ENCODE measurements around the gene KIRREL3.

KIRREL3 gene

GRCh38 chr11:126578021-126578420, 422.5 kb downstream of the KIRREL3 start:
- TF ChIP-seq CTCF (IDR thresholded peaks at IDR 0.05; ENCODE audit: insufficient read depth, low read length, poor library complexity, severe bottlenecking) = no peak
- no peak for TF ChIP-seq EZH2phosphoT487 (conservative IDR thresholded peaks at IDR 0.05; ENCODE audit: low read length)

GRCh38 chr11:126575849-126576248, 424.7 kb downstream of the KIRREL3 start:
- Histone ChIP-seq H3K4me3 (ENCODE audit: insufficient read depth, low read length, poor library complexity, severe bottlenecking) (no peak overlapping the region), H3K9me2 (replicated peaks; ENCODE audit: insufficient read depth, low read length) (no peaks in the 10 kb centered on the region), H3K36me3 (ENCODE audit: low read length) (no peaks in the 10 kb centered on the region), H3K9ac (ENCODE audit: low read length) (no peak overlapping the region), H3K9me3 (ENCODE audit: insufficient read depth, low read length) (no peaks in the 10 kb centered on the region), H3K79me2 (ENCODE audit: insufficient read depth, low read length) (no peaks in the 10 kb centered on the region), H3K4me2 (ENCODE audit: low read depth, low read length, poor library complexity, severe bottlenecking) (no peak overlapping the region), H4K20me1 (ENCODE audit: low read depth, low read length) (no peaks in the 10 kb centered on the region), H3K27me3 (ENCODE audit: low read length) (no peaks in the 10 kb centered on the region), H2AFZ (ENCODE audit: low read depth, low read length, severe bottlenecking) (no peak overlapping the region), H3K27ac (ENCODE audit: low read depth, low read length) (no peak overlapping the region), H3F3A (ENCODE audit: insufficient read depth) (no peaks in the 10 kb centered on the region)
- TF ChIP-seq EZH2phosphoT487 (conservative IDR thresholded peaks at IDR 0.05; ENCODE audit: low read length) (no peak), CTCF (IDR thresholded peaks at IDR 0.05; ENCODE audit: insufficient read depth, low read length, poor library complexity, severe bottlenecking) (no peak)

More at GRCh38 chr11:126578021-126578420, 422.5 kb downstream of the KIRREL3 start:
- Histone ChIP-seq H3F3A (ENCODE audit: insufficient read depth) (no peaks in the 10 kb centered on the region), H3K4me2 (ENCODE audit: low read depth, low read length, poor library complexity, severe bottlenecking) (no peak overlapping the region), H3K9me2 (replicated peaks; ENCODE audit: insufficient read depth, low read length) (no peaks in the 10 kb centered on the region), H3K4me3 (ENCODE audit: insufficient read depth, low read length, poor library complexity, severe bottlenecking) (no peak overlapping the region), H3K9ac (ENCODE audit: low read length) (no peak overlapping the region), H3K36me3 (ENCODE audit: low read length) (no peaks in the 10 kb centered on the region), H3K27ac (ENCODE audit: low read depth, low read length) (no peak overlapping the region), H3K9me3 (ENCODE audit: insufficient read depth, low read length) (no peaks in the 10 kb centered on the region), H2AFZ (ENCODE audit: low read depth, low read length, severe bottlenecking) (no peak overlapping the region), H3K79me2 (ENCODE audit: insufficient read depth, low read length) (no peaks in the 10 kb centered on the region), H3K27me3 (ENCODE audit: low read length) (no peaks in the 10 kb centered on the region), H4K20me1 (ENCODE audit: low read depth, low read length) (no peaks in the 10 kb centered on the region)

GRCh38 chr11:126573325-126573978, 427.1 kb downstream of the KIRREL3 start:
- H3K9me2 ChIP-seq (replicated peaks; ENCODE audit: insufficient read depth, low read length) = no peaks in the 10 kb centered on the region

More at GRCh38 chr11:126573325-126573978, 427.1 kb downstream of the KIRREL3 start:
- Histone ChIP-seq H3K4me2 (ENCODE audit: low read depth, low read length, poor library complexity, severe bottlenecking) (no peak overlapping the region), H3K4me3 (ENCODE audit: insufficient read depth, low read length, poor library complexity, severe bottlenecking) (no peak overlapping the region), H2AFZ (ENCODE audit: low read depth, low read length, severe bottlenecking) (no peak overlapping the region), H3K9ac (ENCODE audit: low read length) (no peak overlapping the region), H3K9me3 (ENCODE audit: insufficient read depth, low read length) (no peaks in the 10 kb centered on the region), H3K27ac (ENCODE audit: low read depth, low read length) (no peak overlapping the region), H3K27me3 (ENCODE audit: low read length) (no peaks in the 10 kb centered on the region), H3K79me2 (ENCODE audit: insufficient read depth, low read length) (no peaks in the 10 kb centered on the region), H3F3A (ENCODE audit: insufficient read depth) (no peaks in the 10 kb centered on the region), H4K20me1 (ENCODE audit: low read depth, low read length) (no peaks in the 10 kb centered on the region), H3K36me3 (ENCODE audit: low read length) (no peaks in the 10 kb centered on the region)
- TF ChIP-seq EZH2phosphoT487 (conservative IDR thresholded peaks at IDR 0.05; ENCODE audit: low read length) (no peak), CTCF (IDR thresholded peaks at IDR 0.05; ENCODE audit: insufficient read depth, low read length, poor library complexity, severe bottlenecking) (no peak)

All from SU-DHL-6 (cell line).